PC-9 (cell line): ENCODE results near the gene KCNJ16.

Experiments used
- EZH2 ChIP-seq: fragments of 200-600 bp; sonication (generic); IDR thresholded peaks from 2 replicates; pipeline ENCODE4 v1.8.0; 2017; ENCODE audit warnings: antibody characterized with exemption, low read depth
- TF ChIP-seq, protein P1 (sequence below): fragments of 200-600 bp; sonication (generic); conservative IDR thresholded peaks from 2 replicates; pipeline ENCODE4 v1.6.1; 2017; ENCODE audit warnings: mixed run types, antibody characterized with exemption, mild to moderate bottlenecking, moderate library complexity

- TF ChIP-seq, protein P1, sequence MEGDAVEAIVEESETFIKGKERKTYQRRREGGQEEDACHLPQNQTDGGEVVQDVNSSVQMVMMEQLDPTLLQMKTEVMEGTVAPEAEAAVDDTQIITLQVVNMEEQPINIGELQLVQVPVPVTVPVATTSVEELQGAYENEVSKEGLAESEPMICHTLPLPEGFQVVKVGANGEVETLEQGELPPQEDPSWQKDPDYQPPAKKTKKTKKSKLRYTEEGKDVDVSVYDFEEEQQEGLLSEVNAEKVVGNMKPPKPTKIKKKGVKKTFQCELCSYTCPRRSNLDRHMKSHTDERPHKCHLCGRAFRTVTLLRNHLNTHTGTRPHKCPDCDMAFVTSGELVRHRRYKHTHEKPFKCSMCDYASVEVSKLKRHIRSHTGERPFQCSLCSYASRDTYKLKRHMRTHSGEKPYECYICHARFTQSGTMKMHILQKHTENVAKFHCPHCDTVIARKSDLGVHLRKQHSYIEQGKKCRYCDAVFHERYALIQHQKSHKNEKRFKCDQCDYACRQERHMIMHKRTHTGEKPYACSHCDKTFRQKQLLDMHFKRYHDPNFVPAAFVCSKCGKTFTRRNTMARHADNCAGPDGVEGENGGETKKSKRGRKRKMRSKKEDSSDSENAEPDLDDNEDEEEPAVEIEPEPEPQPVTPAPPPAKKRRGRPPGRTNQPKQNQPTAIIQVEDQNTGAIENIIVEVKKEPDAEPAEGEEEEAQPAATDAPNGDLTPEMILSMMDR, result no peak
- no peak for TF ChIP-seq EZH2
Observed at GRCh38 chr17:70055000-70055399, 20.0 kb upstream of the KCNJ16 start.
